Measurements from ENCODE around the gene WASF1.
"Not testable (repeated sequence)": the region's sequence is repeated elsewhere in the genome, so short reads cannot be mapped to it uniquely, and the experiment has no call there.

Gene WASF1

GRCh38 chr6:110083875-110084585 is 95.4 kb downstream of the WASF1 start:
- DNase-seq, result no peak

DNA sequence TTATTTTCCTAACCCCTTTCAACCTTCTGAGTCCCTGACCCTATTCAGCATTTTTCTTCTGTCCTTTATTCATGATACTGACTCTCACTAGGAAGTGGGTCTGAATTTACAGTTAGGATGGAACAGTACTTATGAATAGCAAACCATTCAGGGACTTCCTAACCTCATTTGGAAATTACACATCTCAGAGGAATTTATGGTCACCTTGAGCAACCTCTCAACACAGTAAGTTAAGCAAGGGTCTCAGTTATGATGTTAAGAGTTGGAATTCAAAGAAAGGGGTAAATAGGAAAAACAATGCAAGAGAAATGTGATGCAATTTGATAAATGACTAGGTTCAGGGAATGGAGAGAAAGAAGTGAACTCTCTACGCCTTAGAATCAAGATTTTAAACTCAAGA is 104.1 kb downstream of the WASF1 start:
- DNase-seq, result no peak

DNA sequence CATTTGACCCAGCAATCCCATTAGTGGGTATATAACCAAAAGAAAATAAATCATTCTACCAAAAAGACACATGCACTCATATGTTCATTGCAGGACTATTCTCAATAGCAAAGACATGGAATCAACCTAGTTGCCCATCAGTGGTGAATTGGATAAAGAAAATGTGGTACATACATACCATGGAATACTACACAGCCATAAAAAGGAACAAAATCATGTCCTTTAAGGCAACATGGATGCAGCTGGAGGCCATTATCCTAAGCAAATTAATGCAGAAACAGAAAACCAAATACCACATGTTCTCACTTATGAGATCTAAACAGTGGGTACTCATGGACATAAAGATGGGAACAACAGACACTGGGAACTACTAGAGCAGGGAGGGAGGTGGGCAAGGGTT is 106.0 kb downstream of the WASF1 start:
- not testable (repeated sequence) for DNase-seq

- no peak for DNase-seq
Measured at GRCh38 chr6:110068592-110068967, 110.9 kb downstream of the WASF1 start.

DNA sequence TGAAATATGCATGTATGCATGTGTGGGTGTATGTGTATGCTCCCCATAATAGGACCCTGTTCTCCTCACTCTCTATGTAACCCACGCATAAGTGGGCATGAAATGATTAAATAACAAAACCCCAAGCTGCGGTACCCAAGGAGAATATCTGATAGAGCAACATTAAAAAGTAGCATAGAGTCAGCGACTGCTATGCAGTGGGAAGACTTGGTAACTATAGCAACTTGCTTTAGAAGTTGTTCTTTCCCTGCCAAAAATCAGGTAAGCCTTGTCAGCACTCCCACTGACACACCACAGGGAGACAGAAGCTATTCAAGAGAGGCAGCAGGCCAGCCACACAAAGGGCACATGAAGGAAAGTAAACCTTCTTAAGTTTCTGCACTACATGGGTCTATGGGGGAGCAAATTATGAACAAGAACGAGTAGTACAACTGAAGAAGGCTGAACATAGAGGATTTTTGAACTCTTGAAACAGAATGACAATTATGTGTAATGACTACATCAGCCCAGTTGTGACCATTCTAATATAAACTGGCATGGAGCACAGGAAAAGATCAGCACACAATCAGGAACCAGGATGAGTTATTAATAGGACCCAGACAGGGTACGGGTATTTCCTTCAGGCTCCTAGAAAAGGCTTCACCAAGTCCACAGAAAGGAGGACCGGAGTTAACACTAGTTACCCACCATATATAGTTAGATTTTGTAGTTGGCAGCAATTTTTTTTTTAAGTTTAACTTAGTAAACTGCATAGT is 111.5 kb downstream of the WASF1 start:
- DNase-seq, result no peak

- DNase-seq, result no peak
Measured at GRCh38 chr6:110064744-110065524, 114.5 kb downstream of the WASF1 start.

GRCh38 chr6:110063594-110064263 is 115.7 kb downstream of the WASF1 start:
- DNase-seq, result no peak

GRCh38 chr6:110055387-110055735 is 124.1 kb downstream of the WASF1 start:
- no peak for DNase-seq

GRCh38 chr6:110054664-110055386 is 124.6 kb downstream of the WASF1 start:
- no peak for DNase-seq

DNA sequence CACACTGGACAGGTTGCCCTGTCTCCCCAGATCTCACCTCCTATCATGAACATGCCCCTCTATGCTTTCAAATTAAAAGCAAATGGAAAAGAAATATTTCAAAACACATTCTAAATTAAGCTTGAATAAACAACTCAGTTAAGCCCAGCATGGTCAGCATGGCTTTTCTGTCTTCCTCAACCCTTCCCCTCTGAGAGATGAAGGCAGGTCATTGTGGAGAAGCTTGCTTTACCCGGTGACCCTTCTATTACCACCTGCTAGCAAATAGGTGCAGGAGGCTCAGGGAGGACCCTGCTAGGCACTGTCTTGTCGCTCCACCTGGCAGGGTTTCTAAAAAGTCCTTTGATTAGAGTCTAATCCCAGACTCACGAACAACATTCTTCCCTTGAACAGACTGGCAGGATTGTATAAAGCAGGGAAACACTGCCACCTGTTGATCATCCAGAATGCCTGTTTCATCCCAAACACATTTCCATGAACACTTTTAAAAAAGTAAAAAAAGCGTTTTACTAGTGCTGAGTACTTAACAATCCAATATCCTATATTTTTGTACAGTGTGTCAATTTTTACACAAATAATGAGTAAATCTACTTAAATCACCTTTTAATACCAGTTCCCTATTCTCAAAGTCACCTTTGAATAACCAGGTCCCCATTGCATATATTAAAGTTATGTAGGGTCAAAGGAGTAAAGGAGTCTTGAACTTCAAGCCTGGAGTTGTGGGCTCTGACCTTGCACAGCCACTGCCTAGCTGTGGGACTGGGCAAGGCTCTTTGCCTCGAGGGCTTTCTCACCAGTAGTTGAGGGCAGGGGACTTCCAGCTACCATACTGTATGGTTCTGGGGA is 125.9 kb downstream of the WASF1 start:
- DNase-seq, result peak; percentile 38

DNA sequence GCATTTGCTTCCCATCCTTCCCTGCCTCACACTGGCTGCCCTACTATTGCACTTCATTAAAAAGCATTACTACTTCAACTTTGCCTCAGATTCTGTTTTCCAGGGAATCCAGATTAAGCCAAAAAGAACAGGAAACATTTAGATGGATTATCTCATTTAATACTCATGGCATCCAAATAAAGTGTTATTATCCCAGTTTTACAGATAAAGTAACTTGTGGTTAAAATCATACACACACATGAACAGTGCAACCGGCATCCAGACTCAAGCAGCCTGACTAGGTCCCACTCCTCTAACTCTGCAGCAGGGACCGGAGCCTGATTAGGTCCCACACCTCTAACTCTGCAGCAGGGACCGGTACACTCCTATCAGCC is 129.0 kb downstream of the WASF1 start:
- no peak for DNase-seq
